ENCODE measurements around the gene CTDP1.

The CTDP1 gene

GRCh38 chr18:79779021-79779699, 99.6 kb downstream of the CTDP1 start:
- TF ChIP-seq FOXP2 (optimal IDR thresholded peaks at IDR 0.05; ENCODE audit: borderline replicate concordance, extremely low read depth, extremely low read length, insufficient read depth): no peak
- TF ChIP-seq SIN3A (IDR thresholded peaks at IDR 0.05; ENCODE audit: borderline replicate concordance, insufficient read depth, low read length): no peak
- TF ChIP-seq TAF1 (IDR thresholded peaks at IDR 0.05; ENCODE audit: borderline replicate concordance, insufficient read depth, low read length): no peak
- no peak for TF ChIP-seq REST (IDR thresholded peaks at IDR 0.05; ENCODE audit: insufficient read depth in 1 of 2, low read depth in 2 of 2, low read length in 2 of 2)
- no peak for TF ChIP-seq POLR2AphosphoS5 (IDR thresholded peaks at IDR 0.05; ENCODE audit: low read depth, low read length)

- TF ChIP-seq TAF1 (IDR thresholded peaks at IDR 0.05; ENCODE audit: borderline replicate concordance, insufficient read depth, low read length): no peak
- no peak for TF ChIP-seq REST (IDR thresholded peaks at IDR 0.05; ENCODE audit: insufficient read depth in 1 of 2, low read depth in 2 of 2, low read length in 2 of 2)
- TF ChIP-seq SIN3A (IDR thresholded peaks at IDR 0.05; ENCODE audit: borderline replicate concordance, insufficient read depth, low read length): no peak
- no peak for TF ChIP-seq FOXP2 (optimal IDR thresholded peaks at IDR 0.05; ENCODE audit: borderline replicate concordance, extremely low read depth, extremely low read length, insufficient read depth)
- TF ChIP-seq POLR2AphosphoS5 (IDR thresholded peaks at IDR 0.05; ENCODE audit: low read depth, low read length): no peak
These were observed 100.1 kb downstream of the CTDP1 start for GRCh38 chr18:79779700-79780190.

- TF ChIP-seq FOXP2 (optimal IDR thresholded peaks at IDR 0.05; ENCODE audit: borderline replicate concordance, extremely low read depth, extremely low read length, insufficient read depth) (no peak), TAF1 (IDR thresholded peaks at IDR 0.05; ENCODE audit: borderline replicate concordance, insufficient read depth, low read length) (no peak), REST (IDR thresholded peaks at IDR 0.05; ENCODE audit: insufficient read depth in 1 of 2, low read depth in 2 of 2, low read length in 2 of 2) (no peak), SIN3A (IDR thresholded peaks at IDR 0.05; ENCODE audit: borderline replicate concordance, insufficient read depth, low read length) (no peak), POLR2AphosphoS5 (IDR thresholded peaks at IDR 0.05; ENCODE audit: low read depth, low read length) (no peak)
These were observed 100.9 kb downstream of the CTDP1 start for GRCh38 chr18:79780547-79780946.

GRCh38 chr18:79781331-79781941, 101.8 kb downstream of the CTDP1 start:
- no peak for TF ChIP-seq SIN3A (IDR thresholded peaks at IDR 0.05; ENCODE audit: borderline replicate concordance, insufficient read depth, low read length)
- TF ChIP-seq REST (IDR thresholded peaks at IDR 0.05; ENCODE audit: insufficient read depth in 1 of 2, low read depth in 2 of 2, low read length in 2 of 2): no peak
- no peak for TF ChIP-seq FOXP2 (optimal IDR thresholded peaks at IDR 0.05; ENCODE audit: borderline replicate concordance, extremely low read depth, extremely low read length, insufficient read depth)
- TF ChIP-seq TAF1 (IDR thresholded peaks at IDR 0.05; ENCODE audit: borderline replicate concordance, insufficient read depth, low read length): no peak
- no peak for TF ChIP-seq POLR2AphosphoS5 (IDR thresholded peaks at IDR 0.05; ENCODE audit: low read depth, low read length)
